ENCODE measurements around the gene NGDN. TPM values are rescaled to one million over a fixed set of nuclear protein-coding genes. Genes with fewer than 3 reads are reported as not detected.

Gene NGDN
- total RNA-seq, 2 donors from 2014 or later = 21.4 to 27.6 TPM

- no peaks in the 10 kb centered on the region for H3K9me3 ChIP-seq
- H3K27me3 ChIP-seq = no peaks in the 10 kb centered on the region
- intact Hi-C loops (cut with DNase I) = loop anchor here (10.0 kb wide), 1 partner anchor 122 kb away; the partner anchor contains the start of gene PABPN1
- TF ChIP-seq, protein P1, sequence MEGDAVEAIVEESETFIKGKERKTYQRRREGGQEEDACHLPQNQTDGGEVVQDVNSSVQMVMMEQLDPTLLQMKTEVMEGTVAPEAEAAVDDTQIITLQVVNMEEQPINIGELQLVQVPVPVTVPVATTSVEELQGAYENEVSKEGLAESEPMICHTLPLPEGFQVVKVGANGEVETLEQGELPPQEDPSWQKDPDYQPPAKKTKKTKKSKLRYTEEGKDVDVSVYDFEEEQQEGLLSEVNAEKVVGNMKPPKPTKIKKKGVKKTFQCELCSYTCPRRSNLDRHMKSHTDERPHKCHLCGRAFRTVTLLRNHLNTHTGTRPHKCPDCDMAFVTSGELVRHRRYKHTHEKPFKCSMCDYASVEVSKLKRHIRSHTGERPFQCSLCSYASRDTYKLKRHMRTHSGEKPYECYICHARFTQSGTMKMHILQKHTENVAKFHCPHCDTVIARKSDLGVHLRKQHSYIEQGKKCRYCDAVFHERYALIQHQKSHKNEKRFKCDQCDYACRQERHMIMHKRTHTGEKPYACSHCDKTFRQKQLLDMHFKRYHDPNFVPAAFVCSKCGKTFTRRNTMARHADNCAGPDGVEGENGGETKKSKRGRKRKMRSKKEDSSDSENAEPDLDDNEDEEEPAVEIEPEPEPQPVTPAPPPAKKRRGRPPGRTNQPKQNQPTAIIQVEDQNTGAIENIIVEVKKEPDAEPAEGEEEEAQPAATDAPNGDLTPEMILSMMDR (IDR thresholded peaks at IDR 0.05) = peak; percentile 12
- no peaks in the 10 kb centered on the region for H3K4me1 ChIP-seq
- no peaks in the 10 kb centered on the region for H3K36me3 ChIP-seq
- no peak overlapping the region for H3K4me3 ChIP-seq
- peak; percentile 59 for DNase-seq
- peak overlapping the region in 1 of 2 donors; percentile 46 for H3K9ac ChIP-seq (ENCODE audit: low read depth in 2 of 2, low read length in 2 of 2)
- peak overlapping the region; percentile 69 for H3K27ac ChIP-seq
These were observed 23.1 kb upstream of the NGDN start for GRCh38 chr14:23446291-23446851.

GRCh38 chr14:23447361-23448350 is 21.8 kb upstream of the NGDN start:
- intact Hi-C loops (cut with DNase I) = loop anchor here (10.0 kb wide), 1 partner anchor 123 kb away; the partner anchor contains the start of gene PABPN1
- TF ChIP-seq, protein P1 (IDR thresholded peaks at IDR 0.05) = no peak

DNA sequence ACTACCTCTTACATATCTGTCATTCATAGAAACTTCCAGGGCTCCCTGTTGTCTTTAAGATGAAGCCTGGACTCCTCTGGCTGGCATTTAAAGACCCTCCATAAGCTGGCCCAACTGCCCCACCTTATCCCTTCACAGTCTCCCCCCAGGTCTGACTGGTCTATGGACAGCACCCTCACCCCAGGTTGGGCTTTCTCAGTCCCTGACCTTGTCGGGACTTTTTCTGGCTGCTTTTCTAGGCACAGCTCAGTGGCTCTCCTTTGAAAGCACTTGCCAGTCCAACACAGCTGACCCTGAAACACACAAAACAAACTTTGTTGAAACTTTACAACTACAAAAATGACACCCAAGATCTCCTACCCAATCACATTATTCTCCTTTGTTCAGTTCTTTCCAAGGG is 20.2 kb upstream of the NGDN start:
- Histone ChIP-seq H3K36me3 (no peaks in the 10 kb centered on the region), H3K27me3 (no peaks in the 10 kb centered on the region), H3K4me3 (no peak overlapping the region), H3K27ac (no peak overlapping the region), H3K9ac (ENCODE audit: low read depth in 2 of 2, low read length in 2 of 2) (no peak overlapping the region), H3K4me1 (no peaks in the 10 kb centered on the region), H3K9me3 (no peaks in the 10 kb centered on the region)
- peak; percentile 16 for DNase-seq
- intact Hi-C loops (cut with DNase I) = loop anchor here (10.0 kb wide), 1 partner anchor 125 kb away; the partner anchor contains the start of gene PABPN1
- TF ChIP-seq, protein P1 (IDR thresholded peaks at IDR 0.05) = no peak

More at GRCh38 chr14:23447361-23448350, 21.8 kb upstream of the NGDN start:
- Histone ChIP-seq H3K36me3 (no peaks in the 10 kb centered on the region), H3K9ac (ENCODE audit: low read depth in 2 of 2, low read length in 2 of 2) (peak overlapping the region in 1 of 2 donors; percentile 46), H3K9me3 (no peaks in the 10 kb centered on the region), H3K4me3 (no peak overlapping the region), H3K27me3 (no peaks in the 10 kb centered on the region), H3K4me1 (no peaks in the 10 kb centered on the region), H3K27ac (peak overlapping the region; percentile 69)
- peak; percentile 88 for DNase-seq

GRCh38 chr14:23450379-23450778 is 19.1 kb upstream of the NGDN start:
- DNase-seq = no peak
- no peak overlapping the region for H3K4me3 ChIP-seq
- no peak overlapping the region for H3K27ac ChIP-seq
- TF ChIP-seq, protein P1 (IDR thresholded peaks at IDR 0.05) = no peak
- H3K36me3 ChIP-seq = no peaks in the 10 kb centered on the region
- intact Hi-C loops (cut with DNase I) = no loop called here
- no peak overlapping the region for H3K9ac ChIP-seq (ENCODE audit: low read depth in 2 of 2, low read length in 2 of 2)
- H3K9me3 ChIP-seq = no peaks in the 10 kb centered on the region
- H3K27me3 ChIP-seq = no peaks in the 10 kb centered on the region
- no peaks in the 10 kb centered on the region for H3K4me1 ChIP-seq

DNA sequence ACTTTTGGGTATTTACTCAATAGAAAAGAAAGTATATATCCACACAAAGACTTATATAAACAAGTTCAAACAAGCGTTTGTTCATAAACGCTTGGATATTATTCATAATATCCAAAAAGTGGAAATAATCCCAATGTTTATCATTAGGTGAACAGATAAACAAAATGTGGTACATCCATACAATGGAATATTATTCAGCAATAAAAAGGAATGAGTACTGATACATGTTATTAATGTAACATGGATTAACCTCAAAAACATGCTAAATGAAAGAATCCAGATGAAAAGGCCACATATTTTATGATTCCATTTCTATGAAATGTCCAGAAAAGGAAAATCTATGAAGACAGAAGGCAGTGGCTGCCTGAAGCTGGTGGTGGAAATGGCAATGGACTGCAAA is 17.3 kb upstream of the NGDN start:
- no peaks in the 10 kb centered on the region for H3K9me3 ChIP-seq
- no peaks in the 10 kb centered on the region for H3K36me3 ChIP-seq
- no peak overlapping the region for H3K27ac ChIP-seq
- no peaks in the 10 kb centered on the region for H3K4me1 ChIP-seq
- no peak overlapping the region for H3K4me3 ChIP-seq
- no peak overlapping the region for H3K9ac ChIP-seq (ENCODE audit: low read depth in 2 of 2, low read length in 2 of 2)
- no peaks in the 10 kb centered on the region for H3K27me3 ChIP-seq
- intact Hi-C loops (cut with DNase I) = no loop called here
- DNase-seq = no peak
- TF ChIP-seq, protein P1 (IDR thresholded peaks at IDR 0.05) = no peak

Data from colonic mucosa (tissue), 4 donors.